Activated CD8-positive, alpha-beta memory T cell treated with anti-CD3 and anti-CD28 coated beads for 1 hour (primary cell): Measurements from ENCODE around the gene TRIM9.

Source experiments
- DNase-seq, 2 donors: peaks; one replicate each; pipeline ENCODE4 v3.0.0-alpha.2; 2020; ENCODE audit warnings: low read depth in 1 of 2; ENCODE audit errors: extremely low read depth in 1 of 2

Gene TRIM9

GRCh38 chr14:50937800-50938199, 157.1 kb downstream of the TRIM9 start:
- no peak for DNase-seq

GRCh38 chr14:50937325-50937724, 157.6 kb downstream of the TRIM9 start:
- DNase-seq, result no peak

GRCh38 chr14:50936882-50937281, 158.0 kb downstream of the TRIM9 start:
- DNase-seq, result no peak

- DNase-seq, result no peak
Observed at GRCh38 chr14:50936016-50936340, 158.9 kb downstream of the TRIM9 start.

GRCh38 chr14:50935126-50936015, 159.5 kb downstream of the TRIM9 start:
- DNase-seq, result no peak

- DNase-seq, result no peak
Observed at GRCh38 chr14:50932592-50933495, 162.1 kb downstream of the TRIM9 start.

- no peak for DNase-seq
Observed at GRCh38 chr14:50932156-50932555, 162.7 kb downstream of the TRIM9 start.

- no peak for DNase-seq
Observed at GRCh38 chr14:50931559-50931958, 163.3 kb downstream of the TRIM9 start.

- no peak for DNase-seq
Observed at GRCh38 chr14:50929506-50929905, 165.4 kb downstream of the TRIM9 start.

- no peak for DNase-seq
Observed at GRCh38 chr14:50928002-50928635, 166.8 kb downstream of the TRIM9 start.

- DNase-seq, result no peak
Observed at GRCh38 chr14:50926851-50927386, 168.0 kb downstream of the TRIM9 start.
